Loucy (cell line): Measurements from ENCODE around the gene LHPP.

Experiments used
- H2AFZ ChIP-seq: fragments of 200-600 bp; sonication (generic); 2 replicates; pipeline ENCODE4 v1.6.0; 2016; ENCODE audit warnings: antibody characterized with exemption, mild to moderate bottlenecking, low read length, moderate library complexity
- H3F3A ChIP-seq: fragments of 200-600 bp; 2 replicates; pipeline ENCODE4 v1.6.0; 2016; ENCODE audit warnings: antibody characterized with exemption, low read depth, mild to moderate bottlenecking
- H3K27me3 ChIP-seq: fragments of 200-600 bp; sonication (generic); 2 replicates; pipeline ENCODE4 v1.6.1; 2014; ENCODE audit warnings: low read length, mild to moderate bottlenecking; ENCODE audit not compliant: insufficient read depth, poor library complexity, severe bottlenecking
- H3K36me3 ChIP-seq: fragments of 200-600 bp; sonication (generic); 2 replicates; pipeline ENCODE4 v1.6.1; 2016; ENCODE audit warnings: low read length; ENCODE audit not compliant: insufficient read depth
- H3K4me1 ChIP-seq: fragments of 200-600 bp; sonication (generic); 2 replicates; pipeline ENCODE4 v1.5.1; 2014; ENCODE audit warnings: low read length, mild to moderate bottlenecking; ENCODE audit not compliant: insufficient read depth, poor library complexity, severe bottlenecking
- H3K4me2 ChIP-seq: fragments of 200-600 bp; sonication (generic); 2 replicates; pipeline ENCODE4 v1.6.0; 2014; ENCODE audit warnings: antibody characterized with exemption, low read length, low read depth, mild to moderate bottlenecking; ENCODE audit not compliant: poor library complexity, severe bottlenecking
- H3K4me3 ChIP-seq: fragments of 200-600 bp; sonication (generic); 2 replicates; pipeline ENCODE4 v1.5.1; 2014; ENCODE audit warnings: low read length, mild to moderate bottlenecking, mixed read lengths; ENCODE audit not compliant: poor library complexity, severe bottlenecking
- H3K79me2 ChIP-seq: fragments of 200-600 bp; sonication (generic); 2 replicates; pipeline ENCODE4 v1.6.1; 2014; ENCODE audit warnings: low read length; ENCODE audit not compliant: insufficient read depth
- H3K9ac ChIP-seq: fragments of 200-600 bp; sonication (generic); 2 replicates; pipeline ENCODE4 v1.6.0; 2014; ENCODE audit warnings: mild to moderate bottlenecking, low read depth, low read length, moderate library complexity; ENCODE audit not compliant: poor library complexity, severe bottlenecking
- H3K9me2 ChIP-seq: fragments of 200-600 bp; sonication (generic); replicated peaks from 2 replicates; pipeline ENCODE4 v1.6.1; 2016; ENCODE audit warnings: low read depth, low read length, mixed read lengths
- H3K9me3 ChIP-seq: fragments of 200-600 bp; sonication (generic); 2 replicates; pipeline ENCODE4 v1.6.1; 2014; ENCODE audit warnings: mild to moderate bottlenecking, antibody characterized with exemption, low read length, low read depth; ENCODE audit not compliant: insufficient read depth
- H4K20me1 ChIP-seq: fragments of 200-600 bp; sonication (generic); 2 replicates; pipeline ENCODE4 v1.6.0; 2014; ENCODE audit warnings: antibody characterized with exemption, low read length, mild to moderate bottlenecking; ENCODE audit not compliant: insufficient read depth, poor library complexity, severe bottlenecking
- EZH2phosphoT487 ChIP-seq: fragments of 200-600 bp; IDR thresholded peaks from 2 replicates; pipeline ENCODE4 v1.6.1; 2018; ENCODE audit warnings: antibody characterized with exemption, mild to moderate bottlenecking, moderate library complexity, borderline replicate concordance
- TF ChIP-seq, protein P1 (sequence below): fragments of 200-600 bp; sonication (generic); conservative IDR thresholded peaks from 2 replicates; pipeline ENCODE4 v1.5.1; 2014; ENCODE audit warnings: mild to moderate bottlenecking, antibody characterized with exemption, low read length

The LHPP gene

DNA sequence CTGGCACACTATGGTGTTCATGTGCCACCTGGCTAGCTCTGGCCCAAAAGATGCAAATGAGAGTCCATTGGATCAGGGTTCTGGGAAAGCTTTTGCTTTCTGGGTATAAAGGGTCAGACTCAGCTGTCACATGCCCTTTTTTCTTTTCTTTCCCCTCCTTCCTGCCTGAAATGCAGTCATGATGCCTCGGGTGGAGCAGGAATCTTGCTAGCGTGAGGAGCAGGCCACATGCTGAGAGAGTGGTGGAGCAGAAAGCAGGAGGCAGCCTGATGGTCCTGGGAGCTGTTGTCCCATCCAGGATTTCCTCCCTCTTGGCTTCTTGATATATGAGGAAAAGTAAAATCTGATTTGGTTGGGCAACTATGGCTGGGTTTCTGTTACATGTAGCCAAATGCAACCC, 2.7 kb upstream of the LHPP start:
- no peaks in the 10 kb centered on the region for H3K9me3 ChIP-seq
- H3K4me3 ChIP-seq = no peak overlapping the region
- no peak overlapping the region for H3K9ac ChIP-seq
- H4K20me1 ChIP-seq = no peaks in the 10 kb centered on the region
- no peaks in the 10 kb centered on the region for H3K9me2 ChIP-seq
- H3K27me3 ChIP-seq = no peaks in the 10 kb centered on the region
- peaks cover 6% of the 10 kb centered on the region; the same call in 1 of the 2 replicates for H3K79me2 ChIP-seq
- no peak overlapping the region for H3K4me2 ChIP-seq
- no peak overlapping the region for H2AFZ ChIP-seq
- peaks cover 6% of the 10 kb centered on the region for H3K4me1 ChIP-seq
- no peaks in the 10 kb centered on the region for H3K36me3 ChIP-seq
- no peaks in the 10 kb centered on the region for H3F3A ChIP-seq
- TF ChIP-seq, protein P1, sequence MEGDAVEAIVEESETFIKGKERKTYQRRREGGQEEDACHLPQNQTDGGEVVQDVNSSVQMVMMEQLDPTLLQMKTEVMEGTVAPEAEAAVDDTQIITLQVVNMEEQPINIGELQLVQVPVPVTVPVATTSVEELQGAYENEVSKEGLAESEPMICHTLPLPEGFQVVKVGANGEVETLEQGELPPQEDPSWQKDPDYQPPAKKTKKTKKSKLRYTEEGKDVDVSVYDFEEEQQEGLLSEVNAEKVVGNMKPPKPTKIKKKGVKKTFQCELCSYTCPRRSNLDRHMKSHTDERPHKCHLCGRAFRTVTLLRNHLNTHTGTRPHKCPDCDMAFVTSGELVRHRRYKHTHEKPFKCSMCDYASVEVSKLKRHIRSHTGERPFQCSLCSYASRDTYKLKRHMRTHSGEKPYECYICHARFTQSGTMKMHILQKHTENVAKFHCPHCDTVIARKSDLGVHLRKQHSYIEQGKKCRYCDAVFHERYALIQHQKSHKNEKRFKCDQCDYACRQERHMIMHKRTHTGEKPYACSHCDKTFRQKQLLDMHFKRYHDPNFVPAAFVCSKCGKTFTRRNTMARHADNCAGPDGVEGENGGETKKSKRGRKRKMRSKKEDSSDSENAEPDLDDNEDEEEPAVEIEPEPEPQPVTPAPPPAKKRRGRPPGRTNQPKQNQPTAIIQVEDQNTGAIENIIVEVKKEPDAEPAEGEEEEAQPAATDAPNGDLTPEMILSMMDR = no peak

DNA sequence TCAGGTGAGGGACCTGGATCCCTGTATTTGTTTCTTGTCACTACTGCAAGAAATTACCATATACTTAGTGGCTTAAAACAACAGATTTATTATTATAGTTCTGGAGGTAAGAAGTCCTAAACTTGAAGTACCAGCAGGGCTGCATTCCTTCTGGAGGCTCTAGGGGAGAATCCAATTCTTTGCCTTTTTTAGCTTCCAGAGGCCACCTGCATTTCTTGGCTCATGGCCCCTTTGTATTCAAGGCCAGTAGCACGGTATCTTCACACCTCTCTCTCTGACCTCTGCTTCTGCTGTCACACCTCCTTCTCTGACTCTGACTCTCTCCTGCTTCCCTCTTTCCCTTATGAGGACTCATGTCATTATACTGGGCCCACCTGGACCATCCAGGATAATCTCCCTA, 2.2 kb upstream of the LHPP start:
- TF ChIP-seq EZH2phosphoT487 = no peak
- TF ChIP-seq, protein P1 = no peak
- H3K79me2 ChIP-seq = peaks cover 6% of the 10 kb centered on the region; the same call in 1 of the 2 replicates
- peaks cover 11% of the 10 kb centered on the region for H3K4me1 ChIP-seq
- no peaks in the 10 kb centered on the region for H3K27me3 ChIP-seq
- H3K9me3 ChIP-seq = no peaks in the 10 kb centered on the region
- no peak overlapping the region for H2AFZ ChIP-seq
- H3K9me2 ChIP-seq = no peaks in the 10 kb centered on the region
- H3F3A ChIP-seq = no peaks in the 10 kb centered on the region
- H3K9ac ChIP-seq = no peak overlapping the region
- no peaks in the 10 kb centered on the region for H3K36me3 ChIP-seq
- H3K4me3 ChIP-seq = no peak overlapping the region
- no peak overlapping the region for H3K4me2 ChIP-seq
- H4K20me1 ChIP-seq = no peaks in the 10 kb centered on the region

DNA sequence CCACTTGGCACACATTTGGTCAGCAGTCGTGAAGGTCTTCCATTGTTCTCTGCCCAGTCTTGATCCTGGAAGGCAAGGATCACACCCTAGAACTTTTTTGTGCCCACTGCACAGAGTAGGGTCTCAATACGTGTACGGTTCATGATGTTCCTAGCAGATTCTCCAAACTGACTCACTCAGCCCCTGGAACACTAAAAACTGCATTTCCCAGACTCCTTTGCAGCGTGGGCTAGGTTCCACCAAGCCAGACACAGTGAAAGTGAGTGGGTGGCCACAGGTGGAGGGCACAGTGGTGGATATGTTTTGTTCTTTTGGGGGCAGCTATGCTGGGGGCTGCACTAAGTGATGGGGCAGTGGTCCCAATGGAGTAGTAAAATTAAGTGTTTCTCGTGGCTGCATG, 1.5 kb upstream of the LHPP start:
- Histone ChIP-seq H3K4me1 (peaks cover 18% of the 10 kb centered on the region), H3K9ac (no peak overlapping the region), H3K9me3 (no peaks in the 10 kb centered on the region), H3K4me3 (no peak overlapping the region), H3K79me2 (peaks cover 6% of the 10 kb centered on the region; the same call in 1 of the 2 replicates), H2AFZ (no peak overlapping the region), H3K36me3 (no peaks in the 10 kb centered on the region), H3F3A (no peaks in the 10 kb centered on the region), H3K27me3 (no peaks in the 10 kb centered on the region), H3K9me2 (no peaks in the 10 kb centered on the region), H3K4me2 (no peak overlapping the region), H4K20me1 (no peaks in the 10 kb centered on the region)
- TF ChIP-seq, protein P1 = no peak
- TF ChIP-seq EZH2phosphoT487 = no peak
